Stimulated activated naive CD8-positive, alpha-beta T cell treated with anti-CD3 and anti-CD28 coated beads, Interleukin-15, amount 100 ng/mL, for 72 hours (primary cell): ENCODE measurements around the gene MTHFD2.
A peak's percentile ranks its signal among the peaks of the same experiment; 100 is the strongest.

Experiments
- ATAC-seq: fragments of 150-1000 bp; cut with Tn5 transposase; 2 replicates; pipeline ENCODE4 v1.10.0; 2021; ENCODE audit warnings: mild to moderate bottlenecking, moderate library complexity
- DNase-seq, 2 donors: peaks; one replicate each; pipeline ENCODE4 v3.0.0; 2021 to 2022
- H3K27ac Mint-ChIP-seq, 2 donors: one replicate each; pipeline ENCODE4 v1.8.0; 2022; ENCODE audit warnings: mild to moderate bottlenecking in 2 of 2, mixed read lengths in 2 of 2, moderate library complexity in 2 of 2
- H3K27me3 Mint-ChIP-seq: one replicate; pipeline ENCODE4 v1.8.0; 2022; ENCODE audit warnings: mixed read lengths
- H3K4me1 Mint-ChIP-seq: one replicate; pipeline ENCODE4 v1.8.0; 2022; ENCODE audit warnings: mild to moderate bottlenecking, mixed read lengths
- H3K4me3 Mint-ChIP-seq, 2 donors: one replicate each; pipeline ENCODE4 v1.8.0; 2022; ENCODE audit warnings: mild to moderate bottlenecking in 2 of 2, mixed read lengths in 2 of 2, moderate library complexity in 1 of 2
- H3K9me3 Mint-ChIP-seq, 2 donors: one replicate each; pipeline ENCODE4 v1.8.0; 2022; ENCODE audit warnings: mixed read lengths in 2 of 2

MTHFD2 gene

GRCh38 chr2:74235041-74235440, 36.6 kb downstream of the MTHFD2 start:
- no peaks in the 10 kb centered on the region for H3K9me3 Mint-ChIP-seq
- DNase-seq (no peak), ATAC-seq (no peak)
- peaks cover 11% of the 10 kb centered on the region for H3K4me1 Mint-ChIP-seq
- peak overlapping the region in 1 of 2 donors; percentile 4 for H3K27ac Mint-ChIP-seq
- H3K27me3 Mint-ChIP-seq = no peaks in the 10 kb centered on the region
- no peak overlapping the region for H3K4me3 Mint-ChIP-seq

GRCh38 chr2:74238879-74239278, 40.5 kb downstream of the MTHFD2 start:
- H3K4me1 Mint-ChIP-seq = peaks cover 11% of the 10 kb centered on the region
- H3K9me3 Mint-ChIP-seq = no peaks in the 10 kb centered on the region
- H3K27ac Mint-ChIP-seq = no peak overlapping the region
- ATAC-seq (no peak), DNase-seq (no peak)
- no peaks in the 10 kb centered on the region for H3K27me3 Mint-ChIP-seq
- H3K4me3 Mint-ChIP-seq = no peak overlapping the region

GRCh38 chr2:74239346-74239745, 40.9 kb downstream of the MTHFD2 start:
- H3K4me1 Mint-ChIP-seq = peaks cover 11% of the 10 kb centered on the region

GRCh38 chr2:74242354-74243071, 44.1 kb downstream of the MTHFD2 start:
- no peaks in the 10 kb centered on the region for H3K4me1 Mint-ChIP-seq
- H3K27ac Mint-ChIP-seq = no peak overlapping the region
- H3K9me3 Mint-ChIP-seq = no peaks in the 10 kb centered on the region
- no peaks in the 10 kb centered on the region for H3K27me3 Mint-ChIP-seq
- no peak overlapping the region for H3K4me3 Mint-ChIP-seq
- ATAC-seq = no peak
- no peak for DNase-seq

More at GRCh38 chr2:74239346-74239745, 40.9 kb downstream of the MTHFD2 start:
- ATAC-seq (no peak), DNase-seq (no peak)
- H3K27ac Mint-ChIP-seq = no peak overlapping the region
- H3K27me3 Mint-ChIP-seq = no peaks in the 10 kb centered on the region
- H3K4me3 Mint-ChIP-seq = no peak overlapping the region
- H3K9me3 Mint-ChIP-seq = no peaks in the 10 kb centered on the region

- ATAC-seq = no peak
- H3K27ac Mint-ChIP-seq = no peak overlapping the region
- H3K4me1 Mint-ChIP-seq = no peaks in the 10 kb centered on the region
- no peak for DNase-seq
- no peaks in the 10 kb centered on the region for H3K9me3 Mint-ChIP-seq
- no peaks in the 10 kb centered on the region for H3K27me3 Mint-ChIP-seq
- H3K4me3 Mint-ChIP-seq = no peak overlapping the region
These were observed 45.9 kb downstream of the MTHFD2 start for GRCh38 chr2:74244286-74244685.

GRCh38 chr2:74246496-74247195, 48.2 kb downstream of the MTHFD2 start:
- peak overlapping the region; percentile 21 to 35 for H3K27ac Mint-ChIP-seq
- H3K9me3 Mint-ChIP-seq = no peaks in the 10 kb centered on the region
- no peak overlapping the region for H3K4me3 Mint-ChIP-seq
- H3K27me3 Mint-ChIP-seq = no peaks in the 10 kb centered on the region
- ATAC-seq = no peak
- DNase-seq = no peak
- H3K4me1 Mint-ChIP-seq = no peaks in the 10 kb centered on the region

GRCh38 chr2:74249406-74250122, 51.1 kb downstream of the MTHFD2 start:
- no peak overlapping the region for H3K4me3 Mint-ChIP-seq
- DNase-seq = no peak
- H3K27me3 Mint-ChIP-seq = no peaks in the 10 kb centered on the region
- H3K4me1 Mint-ChIP-seq = no peaks in the 10 kb centered on the region
- ATAC-seq = no peak
- H3K9me3 Mint-ChIP-seq = no peaks in the 10 kb centered on the region
- no peak overlapping the region for H3K27ac Mint-ChIP-seq

- no peaks in the 10 kb centered on the region for H3K4me1 Mint-ChIP-seq
- H3K9me3 Mint-ChIP-seq = no peaks in the 10 kb centered on the region
- no peak overlapping the region for H3K27ac Mint-ChIP-seq
- H3K4me3 Mint-ChIP-seq = no peak overlapping the region
- H3K27me3 Mint-ChIP-seq = no peaks in the 10 kb centered on the region
- peak; percentile 52 to 55 for DNase-seq
- ATAC-seq = peak; percentile 72
These were observed 51.8 kb downstream of the MTHFD2 start for GRCh38 chr2:74250189-74250631.

GRCh38 chr2:74252036-74252435, 53.6 kb downstream of the MTHFD2 start:
- Mint-ChIP-seq H3K4me1 (no peaks in the 10 kb centered on the region), H3K4me3 (no peak overlapping the region), H3K9me3 (no peaks in the 10 kb centered on the region), H3K27ac (peak overlapping the region in 1 of 2 donors; percentile 35), H3K27me3 (no peaks in the 10 kb centered on the region)
- ATAC-seq (no peak), DNase-seq (no peak)

- Mint-ChIP-seq H3K27me3 (no peaks in the 10 kb centered on the region), H3K9me3 (no peaks in the 10 kb centered on the region)
These were observed 54.4 kb downstream of the MTHFD2 start for GRCh38 chr2:74252862-74253261.

GRCh38 chr2:74253306-74253970, 55.0 kb downstream of the MTHFD2 start:
- H3K4me1 Mint-ChIP-seq = no peaks in the 10 kb centered on the region
- no peak overlapping the region for H3K27ac Mint-ChIP-seq
- no peaks in the 10 kb centered on the region for H3K9me3 Mint-ChIP-seq
- H3K4me3 Mint-ChIP-seq = no peak overlapping the region
- no peaks in the 10 kb centered on the region for H3K27me3 Mint-ChIP-seq
- no peak for ATAC-seq
- no peak for DNase-seq

More at GRCh38 chr2:74252862-74253261, 54.4 kb downstream of the MTHFD2 start:
- ATAC-seq (no peak), DNase-seq (no peak)
- Mint-ChIP-seq H3K4me1 (no peaks in the 10 kb centered on the region), H3K4me3 (no peak overlapping the region), H3K27ac (no peak overlapping the region)

- Mint-ChIP-seq H3K4me1 (no peaks in the 10 kb centered on the region), H3K27ac (peak overlapping the region in 1 of 2 donors; percentile 4), H3K27me3 (no peaks in the 10 kb centered on the region), H3K4me3 (no peak overlapping the region), H3K9me3 (no peaks in the 10 kb centered on the region)
- no peak for DNase-seq
- ATAC-seq = no peak
These were observed 55.5 kb downstream of the MTHFD2 start for GRCh38 chr2:74253971-74254310.

GRCh38 chr2:74255660-74256213, 57.3 kb downstream of the MTHFD2 start:
- H3K27me3 Mint-ChIP-seq = no peaks in the 10 kb centered on the region
- no peak for DNase-seq
- no peak overlapping the region for H3K27ac Mint-ChIP-seq
- H3K4me3 Mint-ChIP-seq = no peak overlapping the region
- H3K4me1 Mint-ChIP-seq = no peaks in the 10 kb centered on the region
- ATAC-seq = no peak
- H3K9me3 Mint-ChIP-seq = no peaks in the 10 kb centered on the region

GRCh38 chr2:74259191-74259590, 60.8 kb downstream of the MTHFD2 start:
- no peaks in the 10 kb centered on the region for H3K4me1 Mint-ChIP-seq
- H3K27ac Mint-ChIP-seq = no peak overlapping the region
- no peak for ATAC-seq
- H3K9me3 Mint-ChIP-seq = no peaks in the 10 kb centered on the region
- H3K4me3 Mint-ChIP-seq = no peak overlapping the region
- DNase-seq = no peak
- H3K27me3 Mint-ChIP-seq = no peaks in the 10 kb centered on the region

GRCh38 chr2:74259733-74260132, 61.3 kb downstream of the MTHFD2 start:
- no peak overlapping the region for H3K27ac Mint-ChIP-seq
- H3K4me3 Mint-ChIP-seq = no peak overlapping the region
- no peaks in the 10 kb centered on the region for H3K9me3 Mint-ChIP-seq
- H3K27me3 Mint-ChIP-seq = no peaks in the 10 kb centered on the region
- DNase-seq = no peak
- no peak for ATAC-seq
- H3K4me1 Mint-ChIP-seq = no peaks in the 10 kb centered on the region
